ENCODE data around the gene SLX4IP. TPM values are rescaled to one million over a fixed set of nuclear protein-coding genes. Genes with fewer than 3 reads are reported as not detected.

Gene SLX4IP
- total RNA-seq, 1 experiment from 2014 or later: 7.4 TPM

DNA sequence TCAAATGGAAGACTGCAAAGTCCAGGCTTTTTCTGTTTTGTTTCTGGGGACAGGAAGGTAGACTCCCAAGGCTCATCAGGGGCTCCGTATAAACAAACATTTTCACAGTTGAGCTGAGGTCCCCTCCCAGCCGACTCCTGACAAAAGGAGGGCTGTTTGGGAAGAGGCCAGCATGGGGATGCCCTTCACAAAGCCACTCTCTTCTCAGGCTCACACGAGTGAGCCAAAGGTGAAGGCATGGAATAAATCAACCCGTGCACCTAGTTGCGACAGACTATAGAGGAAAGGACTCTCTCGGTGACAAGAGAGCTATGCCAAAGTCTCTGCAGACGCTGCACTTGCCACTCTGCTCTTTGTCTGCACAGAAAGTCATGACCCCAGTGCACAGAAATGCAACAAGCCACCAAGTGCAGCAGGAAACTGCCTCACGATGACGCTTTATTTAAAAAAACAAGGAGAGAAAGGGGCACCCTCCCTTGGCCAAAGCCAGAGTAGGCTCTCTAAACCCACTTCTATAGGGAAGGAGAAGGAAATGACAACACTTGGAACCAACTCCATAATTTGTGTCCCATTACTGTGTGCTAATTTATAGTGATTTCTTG is 217.7 kb downstream of the SLX4IP start:
- CTCF ChIA-PET: interaction anchor here (0.9 to 1.4 kb wide), 2 partner anchors 19 to 71 kb away, joined by 3 to 4 read pairs; no protein-coding TSS in a partner anchor
- Mint-ChIP-seq H3K9me3 (no peaks in the 10 kb centered on the region), H3K4me3 (no peak overlapping the region), H3K4me1 (peaks cover 92% of the 10 kb centered on the region), H3K27ac (peak overlapping the region; percentile 86), H3K27me3 (ENCODE audit: low read depth) (no peaks in the 10 kb centered on the region), H3K36me3 (peaks cover 57% of the 10 kb centered on the region)
- peak; percentile 28; the same call in 1 of the 2 replicates for TF ChIP-seq GABPB1 (CRISPR knock-in tag; IDR thresholded peaks at IDR 0.05)
- no peak for TF ChIP-seq RORB (CRISPR knock-in tag; IDR thresholded peaks at IDR 0.05)
- POLR2A ChIA-PET: interaction anchor here (0.6 kb wide), 1 partner anchor 312 kb away, joined by 4 read pairs; no protein-coding TSS in a partner anchor
- no peak for ATAC-seq
- no peak for DNase-seq (ENCODE audit: low spot score)

DNA sequence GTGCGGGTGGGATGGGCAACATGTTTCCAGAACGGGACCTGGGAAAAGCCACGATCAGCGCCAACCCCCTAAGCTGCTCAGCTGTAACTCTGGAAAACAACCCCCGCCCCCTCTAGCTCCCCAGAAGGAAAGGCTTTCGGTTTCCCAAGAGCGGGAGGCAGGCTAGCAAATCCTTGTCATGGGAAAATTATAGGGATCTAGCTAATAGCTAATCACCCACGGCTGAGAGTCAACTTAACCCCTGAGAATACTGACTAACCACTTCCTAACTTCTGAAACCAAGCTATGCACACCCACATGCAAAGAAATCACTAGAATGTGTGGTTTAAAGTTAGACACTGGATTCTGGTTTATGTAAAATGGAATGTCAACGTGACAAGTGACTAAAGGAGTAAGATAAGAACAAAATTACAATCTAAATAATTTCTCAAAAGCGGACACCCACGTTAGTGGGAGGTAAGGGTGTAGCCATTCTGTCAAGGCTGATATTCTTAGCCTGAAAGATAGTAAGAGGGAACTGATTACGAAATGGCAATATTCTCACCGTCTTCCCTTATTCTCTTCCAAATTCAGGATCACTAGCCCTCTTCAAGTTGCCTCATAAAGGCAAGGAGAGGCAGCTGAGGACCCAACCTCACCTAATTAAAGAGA is 218.6 kb downstream of the SLX4IP start:
- no peaks in the 10 kb centered on the region for H3K27me3 Mint-ChIP-seq (ENCODE audit: low read depth)
- CTCF ChIA-PET: interaction anchor here (0.8 to 1.4 kb wide), 3 partner anchors 18 to 72 kb away, joined by 3 to 4 read pairs (median 3); no protein-coding TSS in a partner anchor
- peaks cover 92% of the 10 kb centered on the region for H3K4me1 Mint-ChIP-seq
- POLR2A ChIA-PET: no interaction called here
- DNase-seq (ENCODE audit: low spot score) (no peak), ATAC-seq (no peak)
- peak overlapping the region; percentile 12; the same call in 1 of the 2 replicates for H3K4me3 Mint-ChIP-seq
- H3K9me3 Mint-ChIP-seq: no peaks in the 10 kb centered on the region
- H3K27ac Mint-ChIP-seq: peak overlapping the region; percentile 79
- peaks cover 57% of the 10 kb centered on the region for H3K36me3 Mint-ChIP-seq
- TF ChIP-seq, protein P1, sequence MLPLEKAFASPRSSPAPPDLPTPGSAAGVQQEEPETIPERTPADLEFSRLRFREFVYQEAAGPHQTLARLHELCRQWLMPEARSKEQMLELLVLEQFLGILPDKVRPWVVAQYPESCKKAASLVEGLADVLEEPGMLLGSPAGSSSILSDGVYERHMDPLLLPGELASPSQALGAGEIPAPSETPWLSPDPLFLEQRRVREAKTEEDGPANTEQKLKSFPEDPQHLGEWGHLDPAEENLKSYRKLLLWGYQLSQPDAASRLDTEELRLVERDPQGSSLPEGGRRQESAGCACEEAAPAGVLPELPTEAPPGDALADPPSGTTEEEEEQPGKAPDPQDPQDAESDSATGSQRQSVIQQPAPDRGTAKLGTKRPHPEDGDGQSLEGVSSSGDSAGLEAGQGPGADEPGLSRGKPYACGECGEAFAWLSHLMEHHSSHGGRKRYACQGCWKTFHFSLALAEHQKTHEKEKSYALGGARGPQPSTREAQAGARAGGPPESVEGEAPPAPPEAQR (CRISPR knock-in tag; IDR thresholded peaks at IDR 0.05): no peak
- no peak for TF ChIP-seq ZNF121 (CRISPR knock-in tag; IDR thresholded peaks at IDR 0.05)
- no peak for TF ChIP-seq ETV6 (CRISPR knock-in tag; IDR thresholded peaks at IDR 0.05)
- no peak for TF ChIP-seq ZNF263 (CRISPR knock-in tag; IDR thresholded peaks at IDR 0.05; ENCODE audit: low read depth)

DNA sequence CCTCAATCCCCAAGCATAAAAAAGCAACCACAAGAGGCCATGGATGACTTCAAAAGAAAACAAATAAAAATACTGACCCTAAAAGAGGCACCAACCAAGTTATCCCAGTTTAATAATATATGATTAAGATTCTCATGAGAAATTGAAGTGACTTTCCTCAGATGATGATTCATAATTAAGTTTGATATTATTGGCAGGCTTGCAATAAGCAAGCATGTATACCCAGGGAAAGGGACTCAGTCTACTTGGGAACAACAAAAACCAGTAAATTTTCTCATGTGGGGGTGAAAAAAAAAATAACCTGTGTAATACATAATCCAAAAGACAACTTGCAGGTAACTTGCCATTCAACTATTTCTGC is 219.1 kb downstream of the SLX4IP start:
- ChIA-PET CTCF (interaction anchor here (0.8 to 1.4 kb wide), 2 partner anchors 18 to 43 kb away, joined by 3 to 4 read pairs; no protein-coding TSS in a partner anchor), POLR2A (no interaction called here)
- TF ChIP-seq, protein P2, sequence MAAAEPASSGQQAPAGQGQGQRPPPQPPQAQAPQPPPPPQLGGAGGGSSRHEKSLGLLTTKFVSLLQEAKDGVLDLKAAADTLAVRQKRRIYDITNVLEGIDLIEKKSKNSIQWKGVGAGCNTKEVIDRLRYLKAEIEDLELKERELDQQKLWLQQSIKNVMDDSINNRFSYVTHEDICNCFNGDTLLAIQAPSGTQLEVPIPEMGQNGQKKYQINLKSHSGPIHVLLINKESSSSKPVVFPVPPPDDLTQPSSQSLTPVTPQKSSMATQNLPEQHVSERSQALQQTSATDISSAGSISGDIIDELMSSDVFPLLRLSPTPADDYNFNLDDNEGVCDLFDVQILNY (CRISPR knock-in tag; IDR thresholded peaks at IDR 0.05): no peak
- TF ChIP-seq, protein P3, sequence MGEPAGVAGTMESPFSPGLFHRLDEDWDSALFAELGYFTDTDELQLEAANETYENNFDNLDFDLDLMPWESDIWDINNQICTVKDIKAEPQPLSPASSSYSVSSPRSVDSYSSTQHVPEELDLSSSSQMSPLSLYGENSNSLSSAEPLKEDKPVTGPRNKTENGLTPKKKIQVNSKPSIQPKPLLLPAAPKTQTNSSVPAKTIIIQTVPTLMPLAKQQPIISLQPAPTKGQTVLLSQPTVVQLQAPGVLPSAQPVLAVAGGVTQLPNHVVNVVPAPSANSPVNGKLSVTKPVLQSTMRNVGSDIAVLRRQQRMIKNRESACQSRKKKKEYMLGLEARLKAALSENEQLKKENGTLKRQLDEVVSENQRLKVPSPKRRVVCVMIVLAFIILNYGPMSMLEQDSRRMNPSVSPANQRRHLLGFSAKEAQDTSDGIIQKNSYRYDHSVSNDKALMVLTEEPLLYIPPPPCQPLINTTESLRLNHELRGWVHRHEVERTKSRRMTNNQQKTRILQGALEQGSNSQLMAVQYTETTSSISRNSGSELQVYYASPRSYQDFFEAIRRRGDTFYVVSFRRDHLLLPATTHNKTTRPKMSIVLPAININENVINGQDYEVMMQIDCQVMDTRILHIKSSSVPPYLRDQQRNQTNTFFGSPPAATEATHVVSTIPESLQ (CRISPR knock-in tag; IDR thresholded peaks at IDR 0.05): no peak
- TF ChIP-seq MXD4 (CRISPR knock-in tag; IDR thresholded peaks at IDR 0.05; ENCODE audit: borderline replicate concordance) (no peak), NR1H2 (CRISPR knock-in tag; IDR thresholded peaks at IDR 0.05) (no peak), CREM (CRISPR knock-in tag; IDR thresholded peaks at IDR 0.05) (no peak), GRHL2 (CRISPR knock-in tag; IDR thresholded peaks at IDR 0.05; ENCODE audit: insufficient replicate concordance, severe bottlenecking) (no peak)
- TF ChIP-seq, protein P4, sequence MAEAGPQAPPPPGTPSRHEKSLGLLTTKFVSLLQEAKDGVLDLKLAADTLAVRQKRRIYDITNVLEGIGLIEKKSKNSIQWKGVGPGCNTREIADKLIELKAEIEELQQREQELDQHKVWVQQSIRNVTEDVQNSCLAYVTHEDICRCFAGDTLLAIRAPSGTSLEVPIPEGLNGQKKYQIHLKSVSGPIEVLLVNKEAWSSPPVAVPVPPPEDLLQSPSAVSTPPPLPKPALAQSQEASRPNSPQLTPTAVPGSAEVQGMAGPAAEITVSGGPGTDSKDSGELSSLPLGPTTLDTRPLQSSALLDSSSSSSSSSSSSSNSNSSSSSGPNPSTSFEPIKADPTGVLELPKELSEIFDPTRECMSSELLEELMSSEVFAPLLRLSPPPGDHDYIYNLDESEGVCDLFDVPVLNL (CRISPR knock-in tag; IDR thresholded peaks at IDR 0.05; ENCODE audit: borderline replicate concordance, low read depth): no peak
- TF ChIP-seq, protein P1 (CRISPR knock-in tag; IDR thresholded peaks at IDR 0.05): no peak
- H3K9me3 Mint-ChIP-seq: no peaks in the 10 kb centered on the region
- peak overlapping the region; percentile 79 for H3K27ac Mint-ChIP-seq
- no peak for ATAC-seq
- peak overlapping the region; percentile 12; the same call in 1 of the 2 replicates for H3K4me3 Mint-ChIP-seq
- H3K4me1 Mint-ChIP-seq: peaks cover 90% of the 10 kb centered on the region
- DNase-seq (ENCODE audit: low spot score): no peak
- H3K36me3 Mint-ChIP-seq: peaks cover 59% of the 10 kb centered on the region
- H3K27me3 Mint-ChIP-seq (ENCODE audit: low read depth): no peaks in the 10 kb centered on the region

Measured in WTC11 (cell line).